DND-41 (cell line): Measurements from ENCODE around the gene BCAS3.

Source experiments
- EZH2 ChIP-seq: IDR thresholded peaks from 3 replicates; pipeline ENCODE4 v1.6.1; 2012; ENCODE audit warnings: borderline replicate concordance, low read depth, mild to moderate bottlenecking, moderate library complexity, low read length, inconsistent platforms; ENCODE audit not compliant: severe bottlenecking
- TF ChIP-seq, protein P1 (sequence below): IDR thresholded peaks from 2 replicates; pipeline ENCODE4 v1.5.1; 2012; ENCODE audit warnings: borderline replicate concordance, low read length, moderate library complexity, mild to moderate bottlenecking; ENCODE audit not compliant: poor library complexity, severe bottlenecking; ENCODE audit errors: extremely low read depth

DNA sequence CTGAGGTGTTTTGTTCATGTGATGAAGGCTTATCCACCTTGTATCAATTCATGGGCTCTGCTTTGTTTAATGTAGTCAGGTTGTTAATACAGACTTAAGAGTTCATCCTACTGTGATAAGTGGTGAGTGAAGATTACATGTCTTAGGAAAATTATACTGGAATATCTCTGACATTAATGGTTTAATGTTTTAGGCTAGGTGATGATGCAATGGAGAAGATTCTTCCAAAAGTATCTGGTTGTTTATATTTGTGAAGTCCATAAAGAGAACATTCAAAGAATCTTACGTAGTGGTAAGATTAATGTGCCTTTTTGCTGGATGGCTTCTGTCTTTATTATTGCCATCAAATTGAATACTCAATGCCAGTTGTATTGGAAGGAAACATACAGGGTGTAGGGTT is 236.4 kb downstream of the BCAS3 start:
- TF ChIP-seq, protein P1, sequence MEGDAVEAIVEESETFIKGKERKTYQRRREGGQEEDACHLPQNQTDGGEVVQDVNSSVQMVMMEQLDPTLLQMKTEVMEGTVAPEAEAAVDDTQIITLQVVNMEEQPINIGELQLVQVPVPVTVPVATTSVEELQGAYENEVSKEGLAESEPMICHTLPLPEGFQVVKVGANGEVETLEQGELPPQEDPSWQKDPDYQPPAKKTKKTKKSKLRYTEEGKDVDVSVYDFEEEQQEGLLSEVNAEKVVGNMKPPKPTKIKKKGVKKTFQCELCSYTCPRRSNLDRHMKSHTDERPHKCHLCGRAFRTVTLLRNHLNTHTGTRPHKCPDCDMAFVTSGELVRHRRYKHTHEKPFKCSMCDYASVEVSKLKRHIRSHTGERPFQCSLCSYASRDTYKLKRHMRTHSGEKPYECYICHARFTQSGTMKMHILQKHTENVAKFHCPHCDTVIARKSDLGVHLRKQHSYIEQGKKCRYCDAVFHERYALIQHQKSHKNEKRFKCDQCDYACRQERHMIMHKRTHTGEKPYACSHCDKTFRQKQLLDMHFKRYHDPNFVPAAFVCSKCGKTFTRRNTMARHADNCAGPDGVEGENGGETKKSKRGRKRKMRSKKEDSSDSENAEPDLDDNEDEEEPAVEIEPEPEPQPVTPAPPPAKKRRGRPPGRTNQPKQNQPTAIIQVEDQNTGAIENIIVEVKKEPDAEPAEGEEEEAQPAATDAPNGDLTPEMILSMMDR: no peak
- no peak for TF ChIP-seq EZH2
